H1 (cell line): ENCODE measurements around the gene LCE2B. TPM values are rescaled to one million over a fixed set of nuclear protein-coding genes. Genes with fewer than 3 reads are reported as not detected.

Experiments used
- CTCF ChIA-PET: fragments of 300-600 bp; sonication (Branson Sonifier 250); formaldehyde crosslinking; loops from one replicate; lab custom pipeline; 2021; ENCODE audit not compliant: partially characterized antibody; lab: Charles Lee
- POLR2A ChIA-PET: fragments of 300-600 bp; sonication (Branson Sonifier 250); formaldehyde crosslinking; loops from one replicate; lab custom pipeline; 2021; ENCODE audit warnings: inconsistent platforms; ENCODE audit not compliant: partially characterized antibody; lab: Charles Lee
- DNase-seq, 2 experiments: peaks; one replicate each; pipeline versions ENCODE4 v3.0.0 to v3.0.0-alpha.2; 2010 to 2022; ENCODE audit warnings: low spot score in 2 of 2, low read depth in 1 of 2, mixed read lengths in 1 of 2
- FAIRE-seq: peaks from 2 replicates; lab custom pipeline; 2011; peaks lifted over from hg19 to GRCh38; lab: Jason Lieb, UNC
- H2AFZ ChIP-seq: 2 replicates; pipeline ENCODE4 v1.8.1; 2012; ENCODE audit warnings: low read length, inconsistent platforms
- H2AK5ac ChIP-seq: 2 replicates; pipeline ENCODE4 v1.6.1; 2013; ENCODE audit warnings: low read depth, low read length
- H2BK120ac ChIP-seq: replicated peaks from 2 replicates; pipeline ENCODE3; 2013; ENCODE audit warnings: low read depth, low read length, inconsistent platforms
- H2BK12ac ChIP-seq: 2 replicates; pipeline ENCODE4 v1.6.1; 2013; ENCODE audit warnings: low read depth, low read length
- H2BK15ac ChIP-seq: 2 replicates; pipeline ENCODE4 v1.6.1; 2013; ENCODE audit warnings: low read length
- H2BK20ac ChIP-seq: 2 replicates; pipeline ENCODE4 v1.6.1; 2013; ENCODE audit warnings: low read length
- H2BK5ac ChIP-seq: 2 replicates; pipeline ENCODE4 v1.6.1; 2013; ENCODE audit warnings: low read depth, low read length
- H3K14ac ChIP-seq: 2 replicates; pipeline ENCODE4 v1.6.1; 2013; ENCODE audit warnings: inconsistent platforms; ENCODE audit not compliant: insufficient read length
- H3K18ac ChIP-seq: 2 replicates; pipeline ENCODE4 v1.6.1; 2013; ENCODE audit warnings: low read length; ENCODE audit errors: extremely low read depth
- H3K23ac ChIP-seq: 2 replicates; pipeline ENCODE4 v1.6.1; 2013; ENCODE audit warnings: inconsistent platforms; ENCODE audit not compliant: insufficient read length
- H3K23me2 ChIP-seq: 2 replicates; pipeline ENCODE4 v1.6.1; 2013; ENCODE audit warnings: low read depth, low read length
- H3K27ac ChIP-seq: 2 replicates; pipeline ENCODE4 v1.6.1; 2011; ENCODE audit warnings: low read depth, low read length, inconsistent platforms
- H3K27me3 ChIP-seq, 4 experiments: replicated peaks in 1 of 4; 1 replicate in 1 of 4; 2 replicates in 3 of 4; pipeline versions ENCODE4 v1.6.1 to v1.8.1; 2011 to 2013; ENCODE audit warnings: low read length in 3 of 4, mild to moderate bottlenecking in 3 of 4, inconsistent platforms in 2 of 4, mixed read lengths in 2 of 4, moderate library complexity in 1 of 4; ENCODE audit not compliant: control insufficient read depth in 3 of 4, insufficient read depth in 3 of 4; ENCODE audit errors: extremely low read depth in 1 of 4
- H3K36me3 ChIP-seq, 4 experiments: 2 replicates each; pipeline versions ENCODE4 v1.6.1 to v1.8.1; 2011 to 2013; ENCODE audit warnings: mild to moderate bottlenecking in 4 of 4, low read length in 3 of 4, moderate library complexity in 2 of 4, control low read depth in 1 of 4, inconsistent platforms in 1 of 4; ENCODE audit not compliant: insufficient read depth in 4 of 4, control insufficient read depth in 2 of 4
- H3K4ac ChIP-seq: replicated peaks from 2 replicates; pipeline ENCODE3; 2013; ENCODE audit warnings: low read length, low read depth, mixed read lengths, inconsistent platforms; ENCODE audit not compliant: insufficient read length
- H3K4me1 ChIP-seq, 4 experiments: replicated peaks in 1 of 4; 1 replicate in 1 of 4; 2 replicates in 3 of 4; pipeline versions ENCODE4 v1.6.1 to v1.8.1; 2011 to 2013; ENCODE audit warnings: low read length in 3 of 4, inconsistent platforms in 2 of 4, mixed read lengths in 1 of 4; ENCODE audit not compliant: insufficient read depth in 4 of 4, control insufficient read depth in 3 of 4
- H3K4me2 ChIP-seq, 2 experiments: 2 replicates each; pipeline versions ENCODE4 v1.6.1 to v1.8.1; 2011 to 2013; ENCODE audit warnings: low read depth in 2 of 2, low read length in 2 of 2, control low read depth in 1 of 2, inconsistent platforms in 1 of 2, mild to moderate bottlenecking in 1 of 2; ENCODE audit not compliant: insufficient read depth in 1 of 2
- H3K4me3 ChIP-seq, 4 experiments: fragments of 200-600, 300-600 bp in 1 of 4; sonication (generic), shearing (Covaris generic), sonication (Bioruptor Twin) in 1 of 4; 2 replicates each; pipeline versions ENCODE4 v1.5.1 to v1.8.1; 2011 to 2016; ENCODE audit warnings: low read length in 4 of 4, low read depth in 3 of 4, control low read depth in 2 of 4, inconsistent platforms in 2 of 4, mild to moderate bottlenecking in 2 of 4, mixed read lengths in 1 of 4, moderate library complexity in 1 of 4; ENCODE audit not compliant: insufficient read depth in 2 of 4; ENCODE audit errors: extremely low read depth in 1 of 4
- H3K56ac ChIP-seq: replicated peaks from 2 replicates; pipeline ENCODE3; 2013; ENCODE audit warnings: low read depth, mild to moderate bottlenecking, mixed read lengths, low read length, inconsistent platforms; ENCODE audit not compliant: insufficient read length
- H3K79me1 ChIP-seq: 2 replicates; pipeline ENCODE4 v1.6.1; 2013; ENCODE audit warnings: low read depth, low read length, control low read depth
- H3K79me2 ChIP-seq, 2 experiments: 2 replicates each; pipeline versions ENCODE4 v1.6.1 to v1.8.1; 2012 to 2013; ENCODE audit warnings: low read length in 2 of 2, mild to moderate bottlenecking in 2 of 2, inconsistent platforms in 1 of 2; ENCODE audit not compliant: insufficient read depth in 2 of 2, control insufficient read depth in 1 of 2
- H3K9ac ChIP-seq, 4 experiments: replicated peaks in 1 of 4; 1 replicate in 1 of 4; 2 replicates in 3 of 4; pipeline versions ENCODE4 v1.6.1 to v1.8.1; 2011 to 2013; ENCODE audit warnings: low read depth in 3 of 4, low read length in 3 of 4, control low read depth in 2 of 4, mild to moderate bottlenecking in 2 of 4, moderate library complexity in 2 of 4, inconsistent platforms in 1 of 4; ENCODE audit errors: extremely low read depth in 1 of 4
- H3K9me3 ChIP-seq, 2 experiments: 2 replicates each; pipeline versions ENCODE4 v1.6.1 to v1.8.1; 2012 to 2013; ENCODE audit warnings: mild to moderate bottlenecking in 2 of 2, moderate library complexity in 2 of 2, control low read depth in 1 of 2, inconsistent platforms in 1 of 2, low read depth in 1 of 2, low read length in 1 of 2, mixed read lengths in 1 of 2; ENCODE audit not compliant: insufficient read depth in 2 of 2
- H4K20me1 ChIP-seq, 2 experiments: replicated peaks in 1 of 2; 2 replicates each; pipeline versions ENCODE3 to v1.8.1; 2011 to 2013; ENCODE audit warnings: inconsistent platforms in 2 of 2, low read length in 2 of 2, mild to moderate bottlenecking in 1 of 2; ENCODE audit not compliant: insufficient read depth in 2 of 2, control insufficient read depth in 1 of 2
- H4K5ac ChIP-seq: 2 replicates; pipeline ENCODE4 v1.6.1; 2013; ENCODE audit warnings: low read length, low read depth, mixed read lengths, inconsistent platforms; ENCODE audit not compliant: insufficient read length
- H4K8ac ChIP-seq: 2 replicates; pipeline ENCODE4 v1.8.0; 2013; ENCODE audit warnings: mild to moderate bottlenecking, moderate library complexity, low read length, inconsistent platforms; ENCODE audit not compliant: insufficient read depth; ENCODE audit errors: extremely low read depth
- H4K91ac ChIP-seq: replicated peaks from 2 replicates; pipeline ENCODE3; 2013; ENCODE audit warnings: low read length, mixed read lengths, inconsistent platforms; ENCODE audit not compliant: insufficient read length
- ATF3 ChIP-seq: IDR thresholded peaks from 2 replicates; pipeline ENCODE4 v1.6.1; 2011; ENCODE audit warnings: low read depth, mild to moderate bottlenecking, low read length; ENCODE audit not compliant: insufficient read depth
- BRCA1 ChIP-seq: IDR thresholded peaks from 2 replicates; pipeline ENCODE4 v1.6.1; 2012; ENCODE audit warnings: low read depth, low read length, improper control_type of control experiment
- CBX5 ChIP-seq: fragments of 300-800, 300-1000 bp; sonication (generic); IDR thresholded peaks from 2 replicates; pipeline ENCODE4 v1.7.1; 2016; ENCODE audit warnings: antibody characterized with exemption, low read length, low read depth
- EP300 ChIP-seq, 2 experiments: IDR thresholded peaks; 1 replicate in 1 of 2; 2 replicates in 1 of 2; pipeline ENCODE4 v1.6.1; 2011 to 2012; ENCODE audit warnings: low read depth in 2 of 2, low read length in 2 of 2, mild to moderate bottlenecking in 2 of 2, borderline replicate concordance in 1 of 2, inconsistent platforms in 1 of 2, moderate library complexity in 1 of 2
- HDAC6 ChIP-seq: IDR thresholded peaks from one replicate; pipeline ENCODE4 v1.7.1; 2012; ENCODE audit warnings: low read depth, mild to moderate bottlenecking, inconsistent platforms, low read length, moderate library complexity
- KDM1A ChIP-seq: fragments of 200-600, 300-600 bp; sonication (generic); IDR thresholded peaks from 2 replicates; pipeline ENCODE4 v1.7.1; 2016; ENCODE audit warnings: mild to moderate bottlenecking, low read length, borderline replicate concordance
- KDM5A ChIP-seq: fragments of 200-600 bp; IDR thresholded peaks from 2 replicates; pipeline ENCODE4 v1.7.1; 2012; ENCODE audit warnings: mild to moderate bottlenecking, low read length, inconsistent platforms, mixed read lengths
- MAX ChIP-seq: IDR thresholded peaks from 2 replicates; pipeline ENCODE4 v1.6.1; 2012; ENCODE audit warnings: inconsistent platforms
- PHF8 ChIP-seq: fragments of 200-600 bp; sonication (generic); conservative IDR thresholded peaks from 2 replicates; pipeline ENCODE4 v1.7.1; 2012; ENCODE audit warnings: low read depth, mild to moderate bottlenecking, inconsistent platforms, low read length, moderate library complexity
- RFX5 ChIP-seq: IDR thresholded peaks from 2 replicates; pipeline ENCODE4 v1.6.1; 2011; ENCODE audit warnings: low read depth, low read length, improper control_type of control experiment, borderline replicate concordance
- SIRT6 ChIP-seq: IDR thresholded peaks from one replicate; pipeline ENCODE4 v1.7.1; 2012; ENCODE audit warnings: low read length, inconsistent platforms
- SP1 ChIP-seq: IDR thresholded peaks from 2 replicates; pipeline ENCODE4 v1.6.1; 2011; ENCODE audit warnings: low read depth, low read length
- TAF1 ChIP-seq: IDR thresholded peaks from 2 replicates; pipeline ENCODE4 v1.6.1; 2011; ENCODE audit warnings: mild to moderate bottlenecking, low read depth, low read length
- TBP ChIP-seq: IDR thresholded peaks from 2 replicates; pipeline ENCODE4 v1.6.1; 2011; ENCODE audit warnings: low read depth, low read length, improper control_type of control experiment
- ZNF274 ChIP-seq: IDR thresholded peaks from 2 replicates; pipeline ENCODE4 v1.7.0; 2012; ENCODE audit warnings: low read length, borderline replicate concordance; ENCODE audit errors: extremely low read depth
- WGBS, 2 experiments: shearing (Covaris generic) in 1 of 2; methylation state at CpG; one replicate each; pipeline versions ENCODE4 v1.1.6 to v1.1.7; 2013 to 2015; ENCODE audit warnings: low lambda C conversion rate in 2 of 2, mixed read lengths in 2 of 2, inconsistent platforms in 1 of 2, low coverage in 1 of 2, missing lambda C conversion rate in 1 of 2; ENCODE audit not compliant: insufficient replicate concordance in 2 of 2, insufficient coverage in 1 of 2, insufficient read length in 1 of 2; ENCODE audit errors: extremely low coverage in 1 of 2, missing lambda C conversion rate in 1 of 2; 5-methylcytosine and 5-hydroxymethylcytosine counted together
- polyA plus RNA-seq, 7 experiments: library from polyadenylated mRNA; depleted of rRNA in 3 of 7; stranded (reverse) in 5 of 7; unstranded in 2 of 7; fragments of >200 nt in 5 of 7; fragments of 200-250 nt in 2 of 7; gene quantifications; 1 replicate in 5 of 7; 2 replicates in 1 of 7; 4 replicates in 1 of 7; pipeline versions ENCODE4 v1.2.1 to v1.2.3, GENCODE V29; 2011 to 2013; ENCODE audit warnings: missing spikeins in 2 of 7, mixed read lengths in 2 of 7
- total RNA-seq: library from RNA; stranded (reverse); fragmentation: NEBNext Ultra II Directional; extraction: Animal tissue kit (Norgen Biotek cat#: 25700); gene quantifications from 2 replicates; pipeline ENCODE4 v1.2.1, GENCODE V29; 2021

LCE2B gene
- total and polyA plus RNA-seq, 2 of the 8 experiments (the other 6 are each of a cell fraction or from before 2014, with no cell fraction given), result not detected

- no peak for FAIRE-seq
- no peak overlapping the region for H4K91ac ChIP-seq
- H3K9me3 ChIP-seq, result peaks cover 67 to 90% of the 10 kb centered on the region in 2 experiments
- no peak overlapping the region for H3K56ac ChIP-seq
- no peak overlapping the region for H2AFZ ChIP-seq
- H2BK5ac ChIP-seq, result no peak overlapping the region
- TF ChIP-seq SP1, result no peak
- no peak for TF ChIP-seq CBX5
- TF ChIP-seq ZNF274, result no peak
- no peak for TF ChIP-seq ATF3
- no peak for TF ChIP-seq TBP
- no peak for TF ChIP-seq KDM5A
- no peak for TF ChIP-seq SIRT6
- TF ChIP-seq HDAC6, result no peak
- no peak for TF ChIP-seq PHF8
- no peak for TF ChIP-seq TAF1
- TF ChIP-seq MAX, result no peak
- no peak for TF ChIP-seq KDM1A
- TF ChIP-seq BRCA1, result no peak
- TF ChIP-seq RFX5, result no peak
- TF ChIP-seq EP300 (IDR thresholded peaks at IDR 0.05; ENCODE audit: borderline replicate concordance in 1 of 2, low read depth in 2 of 2, low read length in 2 of 2), result no peak
- TF ChIP-seq, all 59 proteins: peak for 0
- no peaks in the 10 kb centered on the region for H3K4me1 ChIP-seq
- no peak overlapping the region for H3K4me2 ChIP-seq
- H3K27me3 ChIP-seq, result no peaks in the 10 kb centered on the region
- H3K36me3 ChIP-seq, result no peaks in the 10 kb centered on the region
- no peak overlapping the region for H3K23ac ChIP-seq
- ChIA-PET CTCF (no interaction called here), POLR2A (no interaction called here)
- H4K5ac ChIP-seq, result no peak overlapping the region
- H3K79me2 ChIP-seq, result no peaks in the 10 kb centered on the region
- no peaks in the 10 kb centered on the region for H4K20me1 ChIP-seq
- no peak overlapping the region for H3K27ac ChIP-seq
- no peaks in the 10 kb centered on the region for H3K79me1 ChIP-seq
- no peak overlapping the region for H3K4ac ChIP-seq
- no peak overlapping the region for H3K18ac ChIP-seq
- no peak overlapping the region for H2BK20ac ChIP-seq
- DNase-seq, result no peak
- H3K9ac ChIP-seq, result no peak overlapping the region
- no peak overlapping the region for H2BK12ac ChIP-seq
- H3K14ac ChIP-seq, result no peak overlapping the region
- H4K8ac ChIP-seq, result no peak overlapping the region
- H2AK5ac ChIP-seq, result no peak overlapping the region
- H3K23me2 ChIP-seq, result no peaks in the 10 kb centered on the region; the same call in 1 of the 2 replicates
- H2BK120ac ChIP-seq, result no peak overlapping the region
- no peak overlapping the region for H3K4me3 ChIP-seq
- H2BK15ac ChIP-seq, result no peak overlapping the region
- WGBS, 2 experiments, result 82% methylated on average over 5 of the region's 5 CpGs; no CpG with 5 or more reads in 1 of the 2 experiments
Measured at GRCh38 chr1:152667648-152668047, 18.3 kb upstream of the LCE2B start.
